GM21529 (cell line): ENCODE results near the gene OLFM2.
"Not testable (repeated sequence)": the region's sequence is repeated elsewhere in the genome, so short reads cannot be mapped to it uniquely, and the experiment has no call there.

Source experiments
- ATAC-seq: cut with Tn5 transposase; IDR thresholded peaks from one replicate; pipeline ENCODE4 v1.9.1; 2021; ENCODE audit not compliant: unreplicated experiment

Gene OLFM2

DNA sequence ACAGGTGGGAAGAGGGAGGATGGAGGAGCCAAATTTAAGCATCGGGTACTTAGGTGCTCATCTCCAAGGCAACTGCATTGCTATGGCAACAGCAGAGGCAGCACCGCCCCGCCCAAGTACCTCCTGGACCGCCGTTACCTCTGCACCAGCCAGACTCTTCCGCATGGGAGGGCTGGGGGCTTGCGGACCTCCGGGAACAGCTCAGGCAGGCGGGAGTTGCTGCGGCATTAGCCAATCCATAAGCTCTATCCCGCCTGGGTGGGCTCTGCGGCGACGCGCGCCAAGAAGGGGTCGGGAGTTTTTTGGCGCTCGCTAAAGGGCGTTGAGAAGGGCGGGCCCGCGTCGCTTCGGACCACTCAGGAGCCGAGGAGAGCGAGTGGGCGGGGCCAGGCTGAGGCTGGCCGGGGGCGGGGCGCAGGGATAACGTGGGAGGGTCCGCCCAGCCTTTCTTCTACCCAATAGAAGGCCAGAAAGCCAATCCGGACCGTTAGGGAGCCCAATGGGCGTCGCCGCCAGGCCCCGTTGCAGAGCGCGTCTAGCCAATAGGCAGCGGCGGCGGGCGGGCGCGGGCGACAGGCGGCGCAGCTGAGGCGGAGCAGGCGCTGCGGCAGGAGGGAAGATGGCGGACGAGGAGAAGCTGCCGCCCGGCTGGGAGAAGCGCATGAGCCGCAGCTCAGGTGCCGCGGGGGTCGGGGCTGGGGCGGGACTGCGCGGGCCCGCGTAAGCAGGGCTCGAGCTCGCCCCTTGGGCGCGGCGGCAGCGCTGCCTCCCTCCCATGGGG lies 101.4 kb downstream of the OLFM2 start, which contains the start of gene PIN1:
TSS of gene PIN1 (plus strand) at position 593 of the 781 bp plus-strand sequence. CDS start at position 620, 27 bp downstream.
- peak; percentile 93 for ATAC-seq

DNA sequence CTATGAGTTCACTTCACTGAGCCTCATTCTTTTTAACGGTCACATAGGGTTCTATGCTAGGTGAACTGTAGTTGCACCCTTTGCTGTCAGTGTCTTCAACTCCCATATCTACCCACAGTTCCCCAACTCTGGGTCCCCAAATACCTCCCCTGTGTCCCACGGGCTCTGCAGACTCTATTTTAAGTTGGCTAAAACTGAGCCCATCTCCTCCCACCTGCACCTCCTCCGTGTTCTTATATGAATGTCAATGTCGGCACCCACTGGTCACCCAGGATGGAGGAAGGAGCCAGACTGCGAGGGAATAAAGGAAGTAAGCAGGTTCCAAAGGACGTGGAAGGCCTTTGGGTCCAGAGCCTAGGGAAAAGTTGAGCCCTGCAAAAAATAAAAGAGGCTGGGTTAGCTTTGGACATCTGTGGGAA lies 102.0 kb downstream of the OLFM2 start:
- ATAC-seq: no peak

DNA sequence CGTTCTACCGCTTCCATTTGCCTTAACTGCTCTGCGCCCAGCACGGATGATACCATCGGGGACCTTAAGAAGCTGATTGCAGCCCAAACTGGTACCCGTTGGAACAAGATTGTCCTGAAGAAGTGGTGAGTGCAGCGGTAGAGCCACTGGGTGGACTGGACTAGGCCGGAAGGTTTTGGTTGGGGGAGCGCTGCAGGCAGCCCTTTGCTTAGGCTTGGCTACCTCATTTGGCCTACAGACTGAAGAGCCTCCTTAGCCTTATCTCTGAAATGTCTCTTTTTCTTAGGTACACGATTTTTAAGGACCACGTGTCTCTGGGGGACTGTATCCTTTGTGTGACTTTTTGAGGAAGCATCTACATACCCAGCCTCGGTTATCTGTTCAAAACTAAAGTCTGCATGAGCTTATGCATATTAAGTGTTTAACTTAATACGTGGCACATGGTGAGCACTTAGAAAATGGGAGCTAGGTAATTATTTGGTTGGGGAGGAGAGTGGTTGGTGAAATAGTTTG lies 107.7 kb downstream of the OLFM2 start:
- no peak for ATAC-seq

DNA sequence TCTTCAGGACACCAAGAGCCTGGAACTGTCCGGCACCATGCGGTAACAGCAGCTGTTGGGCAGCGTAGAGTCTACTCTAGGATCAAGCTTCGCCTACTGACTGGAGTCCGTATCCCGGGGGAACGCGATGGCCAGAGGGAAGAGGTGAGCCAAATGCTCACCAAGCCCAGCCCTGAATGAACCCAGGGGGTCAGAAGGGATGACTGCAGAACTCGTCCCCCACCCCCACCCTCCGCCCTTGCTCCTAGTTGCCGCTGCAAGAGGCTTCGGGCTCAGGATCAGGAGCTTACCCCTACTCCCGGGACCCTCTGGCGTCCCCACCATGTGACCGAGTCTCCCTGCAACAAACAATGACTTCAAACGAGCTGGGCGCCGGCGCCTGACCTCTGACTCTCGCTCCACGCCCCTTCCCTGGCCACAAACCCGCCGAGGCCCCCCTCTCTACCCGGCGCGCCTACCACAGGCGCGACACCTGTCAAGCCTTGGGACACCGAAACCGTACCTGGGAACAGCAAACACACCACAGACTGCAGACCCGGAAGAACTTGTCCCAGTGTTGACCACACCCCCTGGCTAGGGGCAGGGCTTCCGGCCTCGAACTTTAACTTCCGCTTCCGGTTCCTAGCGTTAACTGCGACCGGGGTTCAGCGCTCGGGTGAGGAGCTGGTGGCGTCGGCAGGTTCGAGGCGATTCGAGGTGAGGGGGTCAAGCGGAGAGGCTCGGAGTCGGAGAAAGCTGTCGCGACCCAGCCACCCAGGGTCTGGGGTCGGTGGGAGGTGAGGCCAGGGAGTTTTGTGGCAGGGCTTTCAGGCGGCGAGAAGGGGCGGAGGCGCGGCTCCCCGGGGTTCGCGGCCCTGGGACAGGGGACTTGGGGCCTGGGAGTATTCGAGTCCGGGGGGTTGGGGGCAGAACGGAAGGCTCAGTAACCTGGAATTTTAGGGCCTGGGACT lies 108.8 kb downstream of the OLFM2 start, which contains the start of gene UBL5:
TSS of gene UBL5 (plus strand) at position 630 of the 950 bp plus-strand sequence. CDS start 420 bp downstream, outside the sequence.
- ATAC-seq: peak; percentile 85

DNA sequence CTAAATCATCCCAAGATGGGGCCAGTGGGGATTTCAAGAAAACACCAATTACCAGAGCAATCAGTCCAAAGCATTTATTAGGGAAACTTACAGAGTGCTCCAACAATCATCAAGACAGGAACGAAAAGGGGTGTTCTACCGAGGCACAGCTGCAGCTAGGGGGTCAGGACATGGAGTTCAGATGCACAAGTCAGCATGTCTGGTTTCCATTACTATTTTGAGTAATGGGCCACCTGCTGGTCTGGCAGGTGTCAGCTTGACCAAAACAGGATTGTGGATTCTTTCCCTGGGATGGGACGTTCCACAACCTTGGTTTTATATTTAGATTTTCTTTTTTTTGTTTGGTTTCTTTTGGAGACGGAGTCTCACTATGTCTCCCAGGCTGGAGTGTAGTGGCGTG lies 112.5 kb downstream of the OLFM2 start:
- ATAC-seq: no peak

DNA sequence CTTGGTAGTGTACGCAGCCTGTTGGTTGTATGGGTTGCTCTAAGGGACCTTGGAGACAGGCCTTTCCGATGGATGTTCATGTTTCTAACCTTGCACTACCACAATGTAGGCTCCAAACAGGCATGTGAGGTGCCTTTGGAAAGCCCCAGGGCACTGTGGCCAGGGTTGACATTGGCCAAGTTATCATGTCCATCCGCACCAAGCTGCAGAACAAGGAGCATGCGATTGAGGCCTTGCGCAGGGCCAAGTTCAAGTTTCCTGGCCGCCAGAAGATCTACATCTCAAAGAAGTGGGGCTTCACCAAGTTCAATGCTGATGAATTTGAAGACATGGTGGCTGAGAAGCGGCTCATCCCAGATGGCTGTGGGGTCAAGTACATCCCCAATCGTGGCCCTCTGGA lies 116.3 kb downstream of the OLFM2 start:
- ATAC-seq: not testable (repeated sequence)

DNA sequence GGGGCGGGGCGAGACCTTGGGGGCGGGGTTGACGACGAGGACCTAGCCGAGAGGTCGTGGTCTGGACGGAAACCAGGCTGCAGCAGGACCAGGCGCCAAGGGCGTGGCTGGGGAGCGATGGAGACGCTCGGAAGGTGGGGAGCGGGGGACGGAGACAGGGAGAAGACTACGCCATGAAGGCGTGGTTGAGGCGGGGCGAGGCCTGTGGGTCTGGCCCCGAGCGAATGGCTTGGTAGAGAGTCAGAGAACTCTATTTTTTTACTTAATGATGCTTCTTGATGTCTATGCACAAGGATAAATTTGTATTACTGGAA lies 116.8 kb downstream of the OLFM2 start:
- no peak for ATAC-seq

DNA sequence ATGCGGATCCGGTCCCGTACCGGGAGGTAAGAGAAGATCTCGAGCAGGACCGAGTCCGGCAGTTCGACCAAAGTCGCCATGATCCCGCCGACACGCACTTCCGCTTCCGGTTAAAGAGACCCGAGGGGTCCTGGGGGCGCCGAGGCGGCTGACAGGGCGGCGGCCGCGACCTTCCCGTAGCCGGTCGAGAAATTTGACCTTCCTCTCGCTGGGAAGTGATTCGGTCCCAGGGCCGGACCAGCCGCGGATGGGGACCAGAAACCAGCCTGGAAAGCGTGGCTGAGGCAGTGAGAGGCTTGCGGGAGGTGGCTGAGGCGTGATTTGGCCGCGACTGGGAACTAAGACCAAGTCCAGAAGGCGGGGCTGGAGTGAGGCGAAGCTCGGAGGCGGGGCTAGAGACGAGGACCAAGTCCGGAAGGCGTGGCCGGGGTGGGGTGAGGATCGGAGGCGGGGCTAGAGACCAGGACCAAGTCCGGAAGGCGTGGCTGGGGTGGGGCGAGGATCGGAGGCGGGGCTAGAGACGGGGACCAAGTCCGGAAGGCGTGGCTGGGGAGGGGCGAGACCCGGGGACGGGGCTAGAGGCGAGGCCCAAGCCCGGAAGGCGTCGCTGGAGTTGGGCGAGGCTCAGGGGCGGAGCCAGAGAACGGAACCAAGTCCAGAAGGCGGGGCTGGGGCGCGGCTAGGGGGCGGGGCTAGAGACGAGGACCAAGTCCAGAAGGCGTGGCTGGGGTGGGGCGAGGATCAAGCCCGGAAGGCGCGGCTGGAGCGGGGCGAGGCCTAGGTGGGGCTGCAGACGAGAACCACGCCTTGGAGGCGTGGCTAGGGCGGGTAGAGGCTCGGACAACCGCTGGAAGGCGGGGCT lies 117.3 kb downstream of the OLFM2 start, which contains the start of gene FBXL12:
TSS of gene FBXL12 (minus strand) at position 346 of the 862 bp plus-strand sequence. CDS start at position 80, 266 bp downstream.
- peak; percentile 85 for ATAC-seq

DNA sequence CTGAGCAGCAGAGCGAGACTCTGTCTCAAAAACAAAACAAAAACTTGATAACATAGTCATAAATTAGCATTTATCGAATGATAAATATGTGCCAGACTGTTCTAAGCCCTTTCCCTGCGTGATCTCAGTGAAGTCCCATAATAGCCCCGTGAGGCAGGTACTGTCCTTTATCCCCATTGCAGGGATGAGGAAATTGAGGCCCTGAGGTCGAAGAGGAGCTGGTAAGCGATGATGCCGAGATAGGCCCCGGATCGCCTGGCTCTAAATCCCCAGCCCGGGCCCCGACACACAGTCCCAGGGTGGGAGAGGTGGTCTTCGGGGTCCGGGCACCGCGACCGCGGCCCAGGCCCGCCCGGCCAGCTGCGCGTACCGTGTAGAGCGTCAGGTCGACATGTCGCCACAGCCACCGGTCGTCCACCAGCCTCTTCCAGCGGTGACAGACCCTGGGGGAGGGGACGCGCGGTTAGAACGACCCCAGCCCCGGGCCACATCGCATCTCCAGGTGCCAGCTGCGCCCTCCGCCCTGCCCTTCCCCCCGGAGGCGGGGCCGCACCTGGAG lies 118.1 kb downstream of the OLFM2 start:
- ATAC-seq: no peak

DNA sequence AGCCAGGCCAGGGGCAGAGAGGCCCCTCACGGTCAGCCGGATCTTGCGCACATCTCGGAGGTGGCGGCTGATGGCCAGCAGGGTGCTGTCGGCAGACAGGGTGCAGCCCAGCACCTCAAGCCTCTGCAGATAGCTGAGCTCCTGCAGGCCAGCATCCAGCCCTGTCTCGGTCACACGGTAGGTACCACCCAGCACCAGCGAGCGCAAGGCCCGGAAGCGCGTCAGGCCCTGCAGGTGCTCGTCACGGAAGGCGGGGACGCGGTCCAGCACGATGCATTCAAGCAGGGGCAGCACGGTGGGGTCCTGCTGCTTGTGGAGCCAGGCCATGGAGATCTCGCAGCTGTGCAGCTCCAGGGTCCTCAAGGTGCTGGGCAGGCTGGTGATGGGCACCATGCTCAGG lies 125.2 kb downstream of the OLFM2 start:
- no peak for ATAC-seq

DNA sequence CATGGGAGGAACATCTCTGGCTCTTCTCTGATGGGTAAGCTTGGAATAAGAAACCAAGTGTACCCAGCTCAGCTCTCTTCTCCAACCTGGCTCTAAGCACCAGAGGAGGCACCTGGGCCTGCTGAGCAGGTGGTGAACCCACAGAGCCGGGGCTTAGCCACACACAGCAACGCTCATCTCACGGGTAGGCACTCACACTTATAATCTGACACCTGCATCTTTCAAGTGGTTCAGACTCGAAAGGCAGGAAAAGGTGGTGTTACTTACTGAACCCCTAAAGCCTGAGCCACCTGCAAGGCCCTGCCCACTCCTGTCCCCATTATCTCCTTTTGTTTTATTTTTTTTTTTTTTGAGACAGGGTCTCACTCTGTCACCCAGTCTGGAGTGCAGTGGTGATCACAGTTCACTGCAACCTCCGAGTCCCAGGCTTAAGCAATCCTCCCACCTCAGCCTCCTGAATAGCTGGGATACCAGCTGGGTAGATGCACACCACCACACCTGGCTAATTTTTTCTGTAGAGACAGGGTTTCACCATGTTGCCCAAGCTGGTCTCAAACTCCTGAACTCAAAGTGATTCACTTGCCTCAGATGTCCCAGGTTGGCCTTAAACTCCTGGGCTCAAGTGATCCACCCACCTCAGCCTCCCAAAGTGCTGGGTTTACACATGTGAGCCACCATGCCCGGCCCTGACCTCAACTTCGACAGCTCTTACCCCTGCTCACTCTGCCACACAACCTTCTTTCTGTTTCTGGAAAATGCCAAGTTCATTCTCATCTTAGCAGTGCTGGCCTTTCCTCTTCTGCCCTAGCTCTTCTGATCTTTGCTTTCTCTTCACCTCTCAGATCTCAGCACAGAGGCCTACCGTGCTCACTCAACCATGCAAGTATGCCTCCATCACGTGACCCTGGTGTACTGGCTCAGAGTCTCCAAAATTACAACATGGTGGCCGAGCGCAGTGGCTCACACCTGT lies 127.2 kb downstream of the OLFM2 start:
- no peak for ATAC-seq

DNA sequence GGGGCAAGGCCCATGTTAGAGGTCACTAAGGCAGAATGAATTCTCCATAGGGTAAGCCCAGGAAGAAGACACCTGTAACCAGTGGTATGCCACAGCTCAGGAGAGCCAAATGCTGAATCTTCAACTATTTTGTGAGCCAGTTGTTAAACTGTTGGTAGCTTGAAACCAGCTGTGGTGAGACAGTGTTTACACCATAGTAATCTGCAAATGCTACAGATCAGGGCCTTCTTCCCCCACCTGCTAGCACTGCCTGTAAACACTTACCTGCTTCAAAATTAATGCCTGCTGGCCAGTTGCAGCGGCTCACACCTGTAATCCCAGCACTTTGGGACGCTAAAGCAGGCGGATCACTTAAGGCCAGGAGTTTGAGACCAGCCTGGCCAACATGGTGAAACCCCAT lies 129.5 kb downstream of the OLFM2 start:
- no peak for ATAC-seq
